SK-N-MC (cell line): ENCODE data around the gene AHNAK.

Source experiments
- EZH2 ChIP-seq: fragments of 200-600 bp; sonication (generic); IDR thresholded peaks from one replicate; pipeline ENCODE4 v1.6.1; 2017; ENCODE audit warnings: antibody characterized with exemption
- FOXP2 ChIP-seq: optimal IDR thresholded peaks from 2 replicates; pipeline ENCODE3; 2011; ENCODE audit warnings: mild to moderate bottlenecking, moderate library complexity; ENCODE audit not compliant: insufficient read depth; ENCODE audit errors: extremely low read length, control extremely low read depth
- POLR2AphosphoS5 ChIP-seq: IDR thresholded peaks from 2 replicates; pipeline ENCODE4 v1.6.1; 2012; ENCODE audit warnings: mild to moderate bottlenecking, low read depth, low read length, borderline replicate concordance

GRCh38 chr11:62390722-62391121 is 155.9 kb downstream of the AHNAK start:
- TF ChIP-seq EZH2 (no peak), POLR2AphosphoS5 (no peak), FOXP2 (no peak)
